Measurements from ENCODE around the gene GBF1. TPM values are rescaled to one million over a fixed set of nuclear protein-coding genes. Genes with fewer than 3 reads are reported as not detected.

GBF1 gene
- total and polyA plus RNA-seq, 2 experiments from 2014 or later, result 43.1 to 55.4 TPM

DNA sequence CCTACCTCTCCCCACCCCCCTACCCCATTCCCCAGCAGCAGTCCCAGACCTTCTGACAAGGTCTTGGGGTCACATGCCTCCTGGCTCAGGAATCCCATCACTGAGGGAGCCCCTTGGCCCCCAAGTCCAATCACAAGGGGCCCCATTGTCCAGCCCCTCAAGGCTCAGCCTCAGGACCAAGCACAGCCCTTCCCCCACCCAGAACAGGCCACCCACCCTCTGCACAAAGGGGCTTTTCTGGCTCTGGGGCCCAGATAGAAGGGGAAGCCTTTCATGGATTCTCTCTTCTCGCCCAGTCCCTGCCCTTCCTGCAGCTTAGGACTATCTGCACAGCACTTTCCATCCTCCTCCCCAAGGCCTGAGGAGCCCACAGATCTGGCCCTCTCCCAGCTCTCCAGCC lies 180.1 kb downstream of the GBF1 start:
- 79% methylated on average over 1 of the region's 1 CpG for WGBS (ENCODE audit: low lambda C conversion rate, missing lambda C conversion rate)
- no peak overlapping the region for H2AFZ ChIP-seq
- H3K9me2 ChIP-seq (replicated peaks; ENCODE audit: insufficient read depth), result no peaks in the 10 kb centered on the region
- H3K9me3 ChIP-seq (ENCODE audit: low read depth), result no peaks in the 10 kb centered on the region
- H3K4me2 ChIP-seq, result no peak overlapping the region
- no peak overlapping the region for H3K27ac ChIP-seq
- peaks cover 5% of the 10 kb centered on the region for H4K20me1 ChIP-seq (ENCODE audit: insufficient read depth, poor library complexity, severe bottlenecking)
- no peaks in the 10 kb centered on the region for H3K27me3 ChIP-seq
- TF ChIP-seq, protein P1, sequence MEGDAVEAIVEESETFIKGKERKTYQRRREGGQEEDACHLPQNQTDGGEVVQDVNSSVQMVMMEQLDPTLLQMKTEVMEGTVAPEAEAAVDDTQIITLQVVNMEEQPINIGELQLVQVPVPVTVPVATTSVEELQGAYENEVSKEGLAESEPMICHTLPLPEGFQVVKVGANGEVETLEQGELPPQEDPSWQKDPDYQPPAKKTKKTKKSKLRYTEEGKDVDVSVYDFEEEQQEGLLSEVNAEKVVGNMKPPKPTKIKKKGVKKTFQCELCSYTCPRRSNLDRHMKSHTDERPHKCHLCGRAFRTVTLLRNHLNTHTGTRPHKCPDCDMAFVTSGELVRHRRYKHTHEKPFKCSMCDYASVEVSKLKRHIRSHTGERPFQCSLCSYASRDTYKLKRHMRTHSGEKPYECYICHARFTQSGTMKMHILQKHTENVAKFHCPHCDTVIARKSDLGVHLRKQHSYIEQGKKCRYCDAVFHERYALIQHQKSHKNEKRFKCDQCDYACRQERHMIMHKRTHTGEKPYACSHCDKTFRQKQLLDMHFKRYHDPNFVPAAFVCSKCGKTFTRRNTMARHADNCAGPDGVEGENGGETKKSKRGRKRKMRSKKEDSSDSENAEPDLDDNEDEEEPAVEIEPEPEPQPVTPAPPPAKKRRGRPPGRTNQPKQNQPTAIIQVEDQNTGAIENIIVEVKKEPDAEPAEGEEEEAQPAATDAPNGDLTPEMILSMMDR (IDR thresholded peaks at IDR 0.05; ENCODE audit: poor library complexity), result no peak
- TF ChIP-seq EZH2 (IDR thresholded peaks at IDR 0.05; ENCODE audit: borderline replicate concordance) (no peak), EZH2phosphoT487 (IDR thresholded peaks at IDR 0.05; ENCODE audit: low read depth, severe bottlenecking, unreplicated experiment) (no peak)
- peaks cover 11% of the 10 kb centered on the region for H3K4me1 ChIP-seq (ENCODE audit: insufficient read depth)
- DNase-seq (ENCODE audit: low spot score), result no peak
- no peaks in the 10 kb centered on the region for H3K36me3 ChIP-seq (replicated peaks; ENCODE audit: insufficient read depth, low read depth)
- H3K4me3 ChIP-seq, result no peak overlapping the region
- peaks cover 24% of the 10 kb centered on the region for H3K79me2 ChIP-seq

DNA sequence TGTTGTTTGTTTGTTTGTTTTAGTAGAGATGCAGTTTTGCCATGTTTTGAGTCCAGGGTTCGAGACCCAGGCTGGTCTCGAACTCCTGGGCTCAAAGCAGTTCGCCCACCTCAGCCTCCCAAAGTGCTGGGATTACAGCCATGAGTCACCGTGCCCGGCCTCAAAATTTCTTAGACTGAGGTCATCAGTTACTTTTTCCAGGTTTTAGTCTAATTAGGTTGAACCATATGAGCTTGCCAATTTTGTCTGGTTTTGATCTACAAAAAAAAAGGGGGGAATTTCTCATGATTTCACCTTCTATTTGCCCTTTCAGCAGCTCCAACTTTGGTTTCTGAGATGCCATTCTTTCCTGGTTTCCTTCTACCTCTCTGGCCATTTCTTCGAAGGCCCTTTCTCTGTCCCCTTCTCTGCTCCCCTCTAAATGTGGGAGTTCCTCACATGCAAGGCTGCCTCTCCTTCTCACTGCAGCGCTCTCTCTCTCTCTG lies 181.5 kb downstream of the GBF1 start:
- Histone ChIP-seq H3K27me3 (no peaks in the 10 kb centered on the region), H3K79me2 (peaks cover 30% of the 10 kb centered on the region), H3K4me1 (ENCODE audit: insufficient read depth) (peaks cover 15% of the 10 kb centered on the region), H3K36me3 (replicated peaks; ENCODE audit: insufficient read depth, low read depth) (no peaks in the 10 kb centered on the region), H3K9me3 (ENCODE audit: low read depth) (no peaks in the 10 kb centered on the region), H3K4me2 (no peak overlapping the region), H3K4me3 (no peak overlapping the region), H3K9me2 (replicated peaks; ENCODE audit: insufficient read depth) (no peaks in the 10 kb centered on the region), H3K27ac (no peak overlapping the region), H2AFZ (no peak overlapping the region), H4K20me1 (ENCODE audit: insufficient read depth, poor library complexity, severe bottlenecking) (peaks cover 5% of the 10 kb centered on the region)
- TF ChIP-seq EZH2 (IDR thresholded peaks at IDR 0.05; ENCODE audit: borderline replicate concordance), result no peak
- TF ChIP-seq, protein P1 (IDR thresholded peaks at IDR 0.05; ENCODE audit: poor library complexity), result no peak
- TF ChIP-seq EZH2phosphoT487 (IDR thresholded peaks at IDR 0.05; ENCODE audit: low read depth, severe bottlenecking, unreplicated experiment), result no peak
- no peak for DNase-seq (ENCODE audit: low spot score)
- 92% methylated on average over 7 of the region's 7 CpGs for WGBS (ENCODE audit: low lambda C conversion rate, missing lambda C conversion rate)

DNA sequence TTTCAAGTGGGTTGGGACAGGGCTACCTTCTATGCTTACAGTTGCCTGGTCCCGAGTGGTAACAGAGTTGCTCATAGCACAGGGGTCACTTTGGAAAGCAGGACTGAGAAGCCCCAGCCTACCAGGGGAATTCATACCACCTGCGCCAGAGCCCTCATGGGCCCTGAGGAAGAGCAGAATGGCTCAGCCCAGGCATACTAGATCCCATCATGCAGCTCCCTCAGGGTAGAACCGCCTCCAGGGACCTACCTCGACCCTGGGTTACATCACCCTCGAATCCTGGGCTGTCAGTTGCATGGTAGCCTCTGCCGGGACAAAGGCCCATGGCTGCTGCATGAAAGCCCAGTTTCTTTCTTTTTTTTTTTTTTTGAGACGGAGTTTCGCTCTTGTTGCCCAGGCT lies 184.1 kb downstream of the GBF1 start:
- Histone ChIP-seq H3K27me3 (no peaks in the 10 kb centered on the region), H3K9me3 (ENCODE audit: low read depth) (no peaks in the 10 kb centered on the region), H3K27ac (no peak overlapping the region), H2AFZ (no peak overlapping the region), H3K36me3 (replicated peaks; ENCODE audit: insufficient read depth, low read depth) (no peaks in the 10 kb centered on the region), H3K4me3 (no peak overlapping the region), H3K9me2 (replicated peaks; ENCODE audit: insufficient read depth) (no peaks in the 10 kb centered on the region), H4K20me1 (ENCODE audit: insufficient read depth, poor library complexity, severe bottlenecking) (no peaks in the 10 kb centered on the region), H3K79me2 (peaks cover 20% of the 10 kb centered on the region), H3K4me2 (no peak overlapping the region), H3K4me1 (ENCODE audit: insufficient read depth) (peaks cover 9% of the 10 kb centered on the region)
- TF ChIP-seq, protein P1 (IDR thresholded peaks at IDR 0.05; ENCODE audit: poor library complexity), result no peak
- TF ChIP-seq EZH2phosphoT487 (IDR thresholded peaks at IDR 0.05; ENCODE audit: low read depth, severe bottlenecking, unreplicated experiment), result no peak
- TF ChIP-seq EZH2 (IDR thresholded peaks at IDR 0.05; ENCODE audit: borderline replicate concordance), result no peak
- WGBS (ENCODE audit: low lambda C conversion rate, missing lambda C conversion rate), result 87% methylated on average over 8 of the region's 8 CpGs
- DNase-seq (ENCODE audit: low spot score), result peak; percentile 3

Data from hepatocyte (in vitro differentiated cells).